Skeletal muscle tissue (tissue), 4 donors: Measurements from ENCODE around the gene MARS1. TPM values are rescaled to one million over a fixed set of nuclear protein-coding genes. Genes with fewer than 3 reads are reported as not detected.
A peak's percentile ranks its signal among the peaks of the same experiment; 100 is the strongest.

ENCODE experiments used
- H3K27ac ChIP-seq: one replicate; pipeline ENCODE4 v1.7.0; 2013; ENCODE audit warnings: mild to moderate bottlenecking, low read depth, low read length, inconsistent platforms
- H3K27me3 ChIP-seq, 3 donors: one replicate each; pipeline ENCODE4 v1.7.0; 2013; ENCODE audit warnings: low read length in 3 of 3; ENCODE audit not compliant: control insufficient read depth in 3 of 3, insufficient read depth in 3 of 3
- H3K36me3 ChIP-seq, 3 donors: one replicate each; pipeline ENCODE4 v1.7.0; 2013; ENCODE audit warnings: low read length in 3 of 3; ENCODE audit not compliant: control insufficient read depth in 3 of 3, insufficient read depth in 3 of 3
- H3K4me1 ChIP-seq, 3 donors: one replicate each; pipeline ENCODE4 v1.7.0; 2013; ENCODE audit warnings: low read length in 3 of 3, mild to moderate bottlenecking in 3 of 3; ENCODE audit not compliant: control insufficient read depth in 3 of 3, insufficient read depth in 3 of 3
- H3K4me3 ChIP-seq, 3 donors: one replicate each; pipeline ENCODE4 v1.7.0; 2013; ENCODE audit warnings: low read length in 3 of 3
- H3K9ac ChIP-seq, 3 donors: one replicate each; pipeline ENCODE4 v1.7.0; 2013; ENCODE audit warnings: low read length in 3 of 3, mild to moderate bottlenecking in 3 of 3, moderate library complexity in 2 of 3, low read depth in 1 of 3
- H3K9me3 ChIP-seq, 3 donors: one replicate each; pipeline ENCODE4 v1.7.0; 2013; ENCODE audit warnings: low read length in 3 of 3; ENCODE audit not compliant: control insufficient read depth in 3 of 3
- total RNA-seq: library from RNA; depleted of rRNA; stranded (reverse); fragments of >200 nt; gene quantifications from one replicate; pipeline ENCODE4 v1.2.3, GENCODE V29; 2014
- donor health status: Osteomylitis.

MARS1 gene
- total RNA-seq, 1 donor from 2014 or later: 68.4 TPM

- Histone ChIP-seq H3K4me1 (peaks cover 22 to 27% (median 25%) of the 10 kb centered on the region in 3 donors), H3K9me3 (no peaks in the 10 kb centered on the region), H3K27me3 (peaks cover 28 to 38% (median 29%) of the 10 kb centered on the region in 3 donors), H3K9ac (peak overlapping the region in 2 of 3 donors; percentile 56 to 60), H3K27ac (no peak overlapping the region), H3K4me3 (peak overlapping the region; percentile 80 to 95 (median 84)), H3K36me3 (peaks cover 0 to 5% (median 0%) of the 10 kb centered on the region in 3 donors)
Measured at GRCh38 chr12:57547288-57548012, 59.6 kb downstream of the MARS1 start.

- Histone ChIP-seq H3K27ac (no peak overlapping the region), H3K36me3 (peaks cover 0 to 3% (median 0%) of the 10 kb centered on the region in 3 donors), H3K9me3 (no peaks in the 10 kb centered on the region), H3K4me1 (peaks cover 22 to 27% (median 25%) of the 10 kb centered on the region in 3 donors), H3K27me3 (peaks cover 29 to 39% (median 32%) of the 10 kb centered on the region in 3 donors), H3K9ac (no peak overlapping the region), H3K4me3 (no peak overlapping the region)
Measured at GRCh38 chr12:57548013-57548315, 60.1 kb downstream of the MARS1 start.

GRCh38 chr12:57548488-57548887, 60.6 kb downstream of the MARS1 start:
- H3K27me3 ChIP-seq: peaks cover 29 to 39% (median 34%) of the 10 kb centered on the region in 3 donors
- peaks cover 0 to under 1% (median 0%) of the 10 kb centered on the region in 3 donors for H3K36me3 ChIP-seq
- peaks cover 22 to 25% (median 24%) of the 10 kb centered on the region in 3 donors for H3K4me1 ChIP-seq
- H3K9me3 ChIP-seq: no peaks in the 10 kb centered on the region
- no peak overlapping the region for H3K4me3 ChIP-seq
- H3K9ac ChIP-seq: no peak overlapping the region
- no peak overlapping the region for H3K27ac ChIP-seq

GRCh38 chr12:57549203-57549908, 61.5 kb downstream of the MARS1 start:
- Histone ChIP-seq H3K27ac (no peak overlapping the region), H3K9ac (no peak overlapping the region), H3K4me3 (no peak overlapping the region), H3K4me1 (peaks cover 21 to 22% (median 22%) of the 10 kb centered on the region in 3 donors), H3K27me3 (peaks cover 29 to 42% (median 34%) of the 10 kb centered on the region in 3 donors), H3K36me3 (no peaks in the 10 kb centered on the region), H3K9me3 (no peaks in the 10 kb centered on the region)

- Histone ChIP-seq H3K27me3 (peaks cover 29 to 42% (median 34%) of the 10 kb centered on the region in 3 donors), H3K36me3 (no peaks in the 10 kb centered on the region), H3K9me3 (no peaks in the 10 kb centered on the region), H3K4me1 (peaks cover 17 to 19% (median 18%) of the 10 kb centered on the region in 3 donors), H3K27ac (no peak within 1 kb of the TSS), H3K9ac (peak within 1 kb of the TSS; percentile 8 to 43 (median 23)), H3K4me3 (peak within 1 kb of the TSS in 2 of 3 donors; percentile 32 to 45)
Measured at GRCh38 chr12:57549909-57550640, 62.2 kb downstream of the MARS1 start, which contains the start of gene KIF5A. TSS of gene KIF5A (plus strand) at chr12:57550044. CDS start at chr12:57550272, 228 bp downstream.

GRCh38 chr12:57550641-57551549, 63.0 kb downstream of the MARS1 start:
- Histone ChIP-seq H3K4me3 (no peak overlapping the region), H3K27ac (no peak overlapping the region), H3K4me1 (peaks cover 11 to 13% (median 11%) of the 10 kb centered on the region in 3 donors), H3K27me3 (peaks cover 29 to 42% (median 34%) of the 10 kb centered on the region in 3 donors), H3K9me3 (no peaks in the 10 kb centered on the region), H3K9ac (no peak overlapping the region), H3K36me3 (no peaks in the 10 kb centered on the region)

- H3K9me3 ChIP-seq: no peaks in the 10 kb centered on the region
- H3K4me3 ChIP-seq: no peak overlapping the region
- H3K4me1 ChIP-seq: peaks cover 4 to 6% (median 4%) of the 10 kb centered on the region in 3 donors
- peaks cover 29 to 42% (median 34%) of the 10 kb centered on the region in 3 donors for H3K27me3 ChIP-seq
- no peaks in the 10 kb centered on the region for H3K36me3 ChIP-seq
- H3K9ac ChIP-seq: no peak overlapping the region
- H3K27ac ChIP-seq: no peak overlapping the region
Measured at GRCh38 chr12:57551637-57552305, 63.9 kb downstream of the MARS1 start.

GRCh38 chr12:57552306-57552651, 64.4 kb downstream of the MARS1 start:
- Histone ChIP-seq H3K27me3 (peaks cover 29 to 42% (median 34%) of the 10 kb centered on the region in 3 donors), H3K9ac (no peak overlapping the region), H3K36me3 (no peaks in the 10 kb centered on the region), H3K4me3 (no peak overlapping the region), H3K27ac (no peak overlapping the region), H3K4me1 (peaks cover 4 to 5% (median 4%) of the 10 kb centered on the region in 3 donors), H3K9me3 (no peaks in the 10 kb centered on the region)
